HepG2 (cell line): ENCODE data around the gene GPS1. TPM values are rescaled to one million over a fixed set of nuclear protein-coding genes. Genes with fewer than 3 reads are reported as not detected.

Experiments used
- GABPB1 ChIP-seq: IDR thresholded peaks from 2 replicates; pipeline ENCODE4 v1.6.1; 2016; ENCODE audit warnings: mild to moderate bottlenecking, missing genetic modification reagents, moderate library complexity, missing compliant biosample characterization
- NFAT5 ChIP-seq: sonication (generic); formaldehyde crosslinking; IDR thresholded peaks from 2 replicates; pipeline ENCODE4 v1.4.0; 2020; ENCODE audit warnings: missing genetic modification reagents
- NFE2L1 ChIP-seq: sonication (generic); formaldehyde crosslinking; IDR thresholded peaks from 2 replicates; pipeline ENCODE4 v1.4.0; 2020; ENCODE audit warnings: missing genetic modification reagents, mild to moderate bottlenecking, borderline replicate concordance
- NKX3-1 ChIP-seq: sonication (generic); formaldehyde crosslinking; IDR thresholded peaks from 2 replicates; pipeline ENCODE4 v1.5.0; 2020; ENCODE audit warnings: missing genetic modification reagents
- PLRG1 ChIP-seq: fragments of 450-650 bp; conservative IDR thresholded peaks from 2 replicates; pipeline ENCODE4 v1.6.1; 2016
- RFXAP ChIP-seq: sonication (generic); formaldehyde crosslinking; IDR thresholded peaks from 2 replicates; pipeline ENCODE4 v1.4.0; 2020; ENCODE audit warnings: missing genetic modification reagents, borderline replicate concordance
- U2AF1 ChIP-seq: fragments of 200-400 bp; formaldehyde crosslinking; optimal IDR thresholded peaks from 2 replicates; pipeline ENCODE3; 2017; ENCODE audit warnings: mild to moderate bottlenecking, low read depth, low read length
- ZBTB21 ChIP-seq: sonication (generic); formaldehyde crosslinking; IDR thresholded peaks from 2 replicates; pipeline ENCODE4 v1.4.0; 2020; ENCODE audit warnings: missing genetic modification reagents
- ZBTB44 ChIP-seq: sonication (generic); formaldehyde crosslinking; IDR thresholded peaks from 2 replicates; pipeline ENCODE4 v1.4.0; 2020; ENCODE audit warnings: missing genetic modification reagents
- ZNF230 ChIP-seq: sonication (generic); formaldehyde crosslinking; IDR thresholded peaks from 2 replicates; pipeline ENCODE4 v1.4.0; 2020; ENCODE audit warnings: mild to moderate bottlenecking, missing genetic modification reagents
- ZNF276 ChIP-seq: sonication (generic); formaldehyde crosslinking; IDR thresholded peaks from 2 replicates; pipeline ENCODE4 v1.4.0; 2020; ENCODE audit warnings: mild to moderate bottlenecking, low read depth, missing genetic modification reagents
- ZNF317 ChIP-seq: sonication (generic); formaldehyde crosslinking; IDR thresholded peaks from 2 replicates; pipeline ENCODE4 v1.5.0; 2020; ENCODE audit warnings: mild to moderate bottlenecking, missing genetic modification reagents
- ZNF326 ChIP-seq: sonication (generic); formaldehyde crosslinking; IDR thresholded peaks from 2 replicates; pipeline ENCODE4 v1.4.0; 2020; ENCODE audit warnings: missing genetic modification reagents, borderline replicate concordance
- ZNF598 ChIP-seq: sonication (generic); formaldehyde crosslinking; IDR thresholded peaks from 2 replicates; pipeline ENCODE4 v1.5.1; 2020; ENCODE audit warnings: mild to moderate bottlenecking, missing genetic modification reagents, borderline replicate concordance
- ZNF772 ChIP-seq: sonication (generic); formaldehyde crosslinking; IDR thresholded peaks from 2 replicates; pipeline ENCODE4 v1.5.0; 2020; ENCODE audit warnings: mild to moderate bottlenecking, missing genetic modification reagents
- polyA plus RNA-seq, 8 experiments: library from polyadenylated mRNA; depleted of rRNA in 3 of 8; stranded (reverse) in 7 of 8; unstranded in 1 of 8; fragments of >200 nt; fragmentation: Illumina TruSeq in 4 of 8; extraction: Trizol in 4 of 8; gene quantifications; 2 replicates each; pipeline versions ENCODE4 v1.2.1 to v1.2.3, GENCODE V29; 2011 to 2016; ENCODE audit warnings: low read depth in 4 of 8, missing spikeins in 1 of 8, mixed read lengths in 1 of 8; ENCODE audit not compliant: insufficient read depth in 1 of 8
- total RNA-seq, 5 experiments: library from RNA; depleted of rRNA; stranded (reverse); fragments of >200 nt; fragmentation: Illumina TruSeq; extraction: Trizol; gene quantifications; 2 replicates each; pipeline ENCODE4 v1.2.3, GENCODE V29; 2016; ENCODE audit warnings: low read depth in 1 of 5
- TF ChIP-seq, protein P1 (sequence below): sonication (generic); formaldehyde crosslinking; conservative IDR thresholded peaks from 2 replicates; pipeline ENCODE4 v1.8.0; 2022; ENCODE audit warnings: mild to moderate bottlenecking, moderate library complexity, missing genetic modification reagents
- TF ChIP-seq, protein P2 (sequence below): fragments of 450-650 bp; IDR thresholded peaks from 2 replicates; pipeline ENCODE4 v1.6.1; 2016

Gene GPS1
- total and polyA plus RNA-seq, 2 of the 13 experiments (the other 11 are each of a cell fraction or from before 2014, with no cell fraction given): 124 to 128 TPM

DNA sequence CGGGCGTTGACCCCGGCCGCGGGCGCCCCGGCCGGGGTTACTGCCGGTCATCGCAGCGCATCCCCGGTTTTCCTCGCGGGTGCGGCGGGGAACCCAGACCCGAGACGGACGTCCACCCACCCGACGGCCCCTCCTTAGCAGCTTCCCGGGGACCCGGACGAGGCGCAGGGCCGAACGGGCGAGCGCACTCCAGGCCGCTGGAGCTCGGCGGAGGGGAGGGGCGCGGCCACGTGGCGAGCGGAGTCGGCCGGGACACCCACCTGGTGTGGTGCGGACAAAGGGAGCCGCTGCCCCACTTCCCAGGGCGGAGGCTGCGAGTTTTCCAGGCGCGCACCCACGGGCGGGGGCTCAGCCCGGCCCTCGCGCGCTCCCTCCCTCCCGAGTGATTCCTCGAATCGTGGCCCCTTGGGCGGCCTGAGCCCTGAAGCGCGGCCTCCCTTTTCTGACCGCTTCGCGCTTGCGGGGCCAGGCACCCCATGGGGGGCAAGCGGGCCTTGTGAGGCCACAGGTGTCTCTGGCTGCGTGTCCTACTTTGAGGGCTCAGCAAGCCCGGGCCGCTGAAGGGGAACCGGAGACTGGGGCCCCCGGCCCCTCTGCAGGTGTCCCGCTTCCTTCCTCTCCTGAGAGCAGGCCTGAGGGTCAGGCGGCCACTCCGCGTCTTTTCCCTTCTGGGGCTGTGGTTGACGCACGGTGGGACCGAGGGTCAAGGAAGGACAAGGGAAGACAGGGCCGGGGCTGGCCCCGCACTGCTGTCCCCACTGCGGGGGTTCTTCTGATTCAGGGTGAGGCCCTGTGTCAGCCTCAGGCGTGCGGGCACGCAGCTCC lies 47.5 kb downstream of the GPS1 start (continued):
- TF ChIP-seq NKX3-1 (CRISPR knock-in tag) (no peak), PLRG1 (no peak), U2AF1 (peak; percentile 66), ZNF276 (CRISPR knock-in tag) (peak; percentile 51; the same call in 1 of the 2 replicates), NFE2L1 (0 out of 2 replicates have a peak, but pooled peaks have one; percentile 16), ZNF772 (CRISPR knock-in tag) (peak; percentile 30; the same call in 1 of the 2 replicates), ZNF230 (CRISPR knock-in tag) (no peak), NFAT5 (no peak), ZNF326 (CRISPR knock-in tag) (no peak), ZNF317 (CRISPR knock-in tag) (no peak), GABPB1 (CRISPR knock-in tag) (peak; percentile 43), ZNF598 (CRISPR knock-in tag) (peak; percentile 25; the same call in 1 of the 2 replicates), ZBTB44 (CRISPR knock-in tag) (no peak), RFXAP (no peak), ZBTB21 (CRISPR knock-in tag) (no peak)
- TF ChIP-seq, protein P1, sequence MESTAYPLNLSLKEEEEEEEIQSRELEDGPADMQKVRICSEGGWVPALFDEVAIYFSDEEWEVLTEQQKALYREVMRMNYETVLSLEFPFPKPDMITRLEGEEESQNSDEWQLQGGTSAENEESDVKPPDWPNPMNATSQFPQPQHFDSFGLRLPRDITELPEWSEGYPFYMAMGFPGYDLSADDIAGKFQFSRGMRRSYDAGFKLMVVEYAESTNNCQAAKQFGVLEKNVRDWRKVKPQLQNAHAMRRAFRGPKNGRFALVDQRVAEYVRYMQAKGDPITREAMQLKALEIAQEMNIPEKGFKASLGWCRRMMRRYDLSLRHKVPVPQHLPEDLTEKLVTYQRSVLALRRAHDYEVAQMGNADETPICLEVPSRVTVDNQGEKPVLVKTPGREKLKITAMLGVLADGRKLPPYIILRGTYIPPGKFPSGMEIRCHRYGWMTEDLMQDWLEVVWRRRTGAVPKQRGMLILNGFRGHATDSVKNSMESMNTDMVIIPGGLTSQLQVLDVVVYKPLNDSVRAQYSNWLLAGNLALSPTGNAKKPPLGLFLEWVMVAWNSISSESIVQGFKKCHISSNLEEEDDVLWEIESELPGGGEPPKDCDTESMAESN (CRISPR knock-in tag): no peak
- TF ChIP-seq, protein P2, sequence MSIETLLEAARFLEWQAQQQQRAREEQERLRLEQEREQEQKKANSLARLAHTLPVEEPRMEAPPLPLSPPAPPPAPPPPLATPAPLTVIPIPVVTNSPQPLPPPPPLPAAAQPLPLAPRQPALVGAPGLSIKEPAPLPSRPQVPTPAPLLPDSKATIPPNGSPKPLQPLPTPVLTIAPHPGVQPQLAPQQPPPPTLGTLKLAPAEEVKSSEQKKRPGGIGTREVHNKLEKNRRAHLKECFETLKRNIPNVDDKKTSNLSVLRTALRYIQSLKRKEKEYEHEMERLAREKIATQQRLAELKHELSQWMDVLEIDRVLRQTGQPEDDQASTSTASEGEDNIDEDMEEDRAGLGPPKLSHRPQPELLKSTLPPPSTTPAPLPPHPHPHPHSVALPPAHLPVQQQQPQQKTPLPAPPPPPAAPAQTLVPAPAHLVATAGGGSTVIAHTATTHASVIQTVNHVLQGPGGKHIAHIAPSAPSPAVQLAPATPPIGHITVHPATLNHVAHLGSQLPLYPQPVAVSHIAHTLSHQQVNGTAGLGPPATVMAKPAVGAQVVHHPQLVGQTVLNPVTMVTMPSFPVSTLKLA: no peak
